Left kidney (tissue), 8 donors: ENCODE results near the gene ZBTB49. TPM values are rescaled to one million over a fixed set of nuclear protein-coding genes. Genes with fewer than 3 reads are reported as not detected.
"Not testable (repeated sequence)": the region's sequence is repeated elsewhere in the genome, so short reads cannot be mapped to it uniquely, and the experiment has no call there.

Experiments
- DNase-seq: peaks from one replicate; pipeline ENCODE4 v3.0.0-alpha.2; 2013
- long read RNA-seq, 8 donors: transcript quantifications; one replicate each; lab custom pipeline, GENCODE V29; 2026
- polyA plus RNA-seq: library from polyadenylated mRNA; unstranded; fragments of 120-200 nt; gene quantifications from one replicate; pipeline ENCODE4 v1.2.1, GENCODE V29; 2013; ENCODE audit not compliant: insufficient read length

ZBTB49 gene
- polyA plus RNA-seq: 8.5 TPM
- long read RNA-seq, donor 1: 0 reads
- long read RNA-seq, donor 2: 0 reads
- long read RNA-seq, donor 3, partial matches to known transcripts: 0 of 1 reads
- long read RNA-seq, donor 3, other reads (novel, unspliced or antisense): 0 of 1 reads
- long read RNA-seq, donor 4: 0 reads
- long read RNA-seq, donor 5, partial matches to known transcripts: 0 of 1 reads
- long read RNA-seq, donor 5, other reads (novel, unspliced or antisense): 0 of 1 reads
- long read RNA-seq, donor 6: 0 reads
- long read RNA-seq, donor 7, partial matches to known transcripts: 0 of 1 reads
- long read RNA-seq, donor 7, other reads (novel, unspliced or antisense): 0 of 1 reads
- long read RNA-seq, donor 8: 0 reads

- peak; percentile 89 for DNase-seq
Observed at GRCh38 chr4:4289941-4290850, at the start of gene ZBTB49, which contains the start of gene LYAR. Gene ZBTB49 (plus strand): TSS chr4:4290251. CDS start chr4:4299946, 9,695 bp downstream. Gene LYAR (minus strand): TSS chr4:4290154. CDS start chr4:4283742, 6,412 bp downstream.

DNA sequence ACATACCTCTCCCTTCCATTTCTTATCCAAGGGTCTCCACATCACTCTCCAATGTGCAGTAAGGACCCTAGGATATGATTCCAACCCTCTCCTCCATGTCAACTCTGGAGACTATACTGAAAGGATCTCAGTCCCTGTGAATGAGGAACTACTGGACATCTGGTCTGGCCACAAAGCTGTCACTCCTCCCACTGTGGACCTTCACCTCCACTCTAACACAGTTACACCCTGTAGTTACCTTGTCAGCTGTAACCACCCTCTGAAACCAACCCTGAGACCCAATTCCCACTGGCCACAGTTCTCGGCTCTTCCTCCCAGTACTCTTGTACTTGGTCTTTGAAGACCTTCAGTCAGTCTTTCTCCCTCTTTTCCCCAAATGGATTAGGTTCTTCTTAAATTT is 44.9 kb upstream of the ZBTB49 start:
- no peak for DNase-seq

- no peak for DNase-seq
Observed at GRCh38 chr4:4247696-4248028, 42.4 kb upstream of the ZBTB49 start.

GRCh38 chr4:4248029-4248884 is 41.8 kb upstream of the ZBTB49 start, which contains the start of gene TMEM128:
Gene TMEM128 (minus strand): TSS chr4:4248223. CDS start chr4:4248202, 21 bp downstream.
- DNase-seq: peak; percentile 94

GRCh38 chr4:4248885-4249203 is 41.2 kb upstream of the ZBTB49 start:
- no peak for DNase-seq

GRCh38 chr4:4249342-4249741 is 40.7 kb upstream of the ZBTB49 start:
- not testable (repeated sequence) for DNase-seq

DNA sequence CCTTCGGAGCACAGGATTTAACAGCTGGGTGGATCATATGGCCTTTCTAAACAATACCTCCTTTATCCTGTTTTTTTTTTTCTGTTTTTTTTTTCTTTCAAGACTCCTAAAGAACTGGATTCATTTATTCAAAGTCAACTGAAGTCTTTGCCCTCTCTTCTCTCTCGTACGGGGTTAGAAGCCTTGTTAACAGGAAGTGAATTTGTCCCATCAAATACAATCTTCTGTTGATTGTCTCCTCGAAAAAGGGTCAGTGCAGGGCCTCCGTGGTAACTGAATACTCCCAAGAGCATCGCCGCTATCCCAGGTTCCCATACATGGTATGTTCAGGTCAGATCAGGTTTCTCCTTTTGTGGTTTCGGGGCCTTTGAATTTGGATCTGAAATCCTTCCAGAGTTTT is 40.2 kb upstream of the ZBTB49 start:
- no peak for DNase-seq

DNA sequence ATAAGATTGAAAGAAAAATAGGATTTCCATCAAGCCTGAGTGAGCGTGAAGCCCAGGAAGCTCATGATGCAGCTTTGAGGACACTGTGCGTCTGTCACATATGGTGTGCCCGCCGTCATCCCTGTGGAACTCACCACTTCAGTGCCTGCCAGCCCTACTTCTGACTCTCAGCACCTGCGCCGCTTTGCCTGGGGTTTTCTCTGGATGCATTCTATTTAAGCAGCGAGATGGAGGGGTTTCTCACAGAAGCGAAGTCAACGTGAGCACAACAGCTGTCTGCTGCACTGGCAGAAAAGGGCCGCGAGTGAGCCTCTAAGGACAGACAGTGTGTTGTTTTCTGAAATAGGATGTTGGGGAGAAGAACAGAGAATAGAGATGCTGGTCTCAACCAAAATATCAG is 35.9 kb upstream of the ZBTB49 start:
- DNase-seq: no peak

GRCh38 chr4:4254666-4255065 is 35.4 kb upstream of the ZBTB49 start:
- DNase-seq: no peak

GRCh38 chr4:4256799-4257198 is 33.3 kb upstream of the ZBTB49 start:
- DNase-seq: no peak

DNA sequence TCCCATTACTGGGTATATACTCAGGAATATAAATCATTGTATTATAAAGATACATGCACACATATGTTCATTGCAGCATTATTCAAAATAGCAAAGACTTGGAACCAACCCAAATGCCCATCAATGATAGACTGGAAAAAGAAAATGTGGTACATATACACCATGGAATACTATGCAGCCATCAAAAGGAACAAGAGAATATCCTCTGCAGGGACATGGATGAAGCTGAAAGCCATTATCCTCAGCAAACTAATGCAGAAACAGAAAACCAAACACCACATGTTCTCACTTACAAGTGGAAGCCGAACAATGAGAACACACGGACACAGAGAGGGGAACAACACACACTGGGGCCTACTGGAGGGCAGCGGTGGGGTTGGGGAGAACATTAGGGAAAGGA is 32.3 kb upstream of the ZBTB49 start:
- not testable (repeated sequence) for DNase-seq

DNA sequence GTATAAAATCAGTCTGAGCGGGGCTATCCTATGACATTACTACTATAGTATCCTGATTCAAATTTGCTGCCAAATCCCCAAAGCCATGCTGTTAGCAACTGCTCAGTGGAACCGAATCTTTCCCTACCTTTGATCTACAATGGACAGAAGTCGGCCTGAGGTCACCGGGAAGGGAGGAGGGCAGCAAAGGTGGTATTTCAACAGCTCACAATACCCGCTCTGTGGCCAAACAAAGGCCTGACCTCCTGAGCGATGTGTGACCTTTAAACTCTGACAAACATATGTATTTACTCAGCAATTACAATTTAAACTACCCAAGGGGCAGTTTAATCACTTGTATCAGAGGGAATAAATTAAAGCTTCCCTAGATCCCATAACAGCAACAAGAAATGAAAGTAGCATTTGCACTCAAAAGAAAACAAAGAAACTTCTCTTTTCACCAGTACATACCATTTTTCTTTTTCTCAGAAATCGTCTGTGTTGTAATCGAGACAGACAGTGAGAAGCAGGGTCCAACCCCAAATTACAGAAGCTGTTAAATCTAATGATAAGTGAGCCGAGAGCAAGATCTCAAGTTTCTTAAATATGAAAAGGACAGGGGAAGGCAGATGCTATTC is 30.5 kb upstream of the ZBTB49 start:
- no peak for DNase-seq

- DNase-seq: no peak
Observed at GRCh38 chr4:4260185-4260751, 29.8 kb upstream of the ZBTB49 start.

DNA sequence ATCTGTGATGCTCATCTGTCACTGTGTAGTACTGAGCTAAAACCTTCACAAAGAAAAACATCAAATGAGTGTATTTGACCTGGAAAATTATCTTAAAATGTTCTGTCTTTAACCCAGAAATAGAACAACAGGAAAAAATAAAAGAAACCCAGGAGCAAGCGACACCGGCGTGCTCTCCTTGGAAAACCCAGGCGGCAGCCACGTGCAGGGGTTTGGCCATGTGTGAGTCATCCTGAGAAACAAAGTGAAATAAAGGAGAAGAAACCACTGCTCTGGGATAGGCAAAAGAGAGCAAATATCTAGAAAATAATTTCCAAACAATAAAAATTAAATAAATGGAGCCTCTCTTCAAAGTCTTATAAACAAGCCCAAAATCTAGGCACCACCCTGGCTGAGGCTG is 22.1 kb upstream of the ZBTB49 start:
- no peak for DNase-seq

DNA sequence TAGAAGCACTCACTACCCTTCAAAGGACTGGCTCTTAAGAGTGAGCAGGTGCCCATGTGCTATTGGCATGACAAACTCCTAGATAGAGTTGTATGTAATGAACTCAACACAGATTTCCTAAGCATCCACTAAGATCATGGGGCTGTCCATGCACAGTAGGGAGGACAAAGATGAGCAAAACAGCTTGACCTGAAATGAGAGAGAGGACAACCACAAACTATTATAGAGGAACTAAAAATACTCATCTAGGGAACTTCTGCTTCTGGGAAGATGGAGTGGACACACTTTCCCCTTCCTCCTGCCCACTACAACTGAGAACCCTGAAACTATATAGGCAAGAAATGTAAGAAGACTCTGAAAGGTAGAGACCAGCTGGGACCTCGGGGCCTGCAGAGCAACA is 21.3 kb upstream of the ZBTB49 start:
- no peak for DNase-seq

GRCh38 chr4:4269331-4269731 is 20.7 kb upstream of the ZBTB49 start:
- DNase-seq: no peak

DNA sequence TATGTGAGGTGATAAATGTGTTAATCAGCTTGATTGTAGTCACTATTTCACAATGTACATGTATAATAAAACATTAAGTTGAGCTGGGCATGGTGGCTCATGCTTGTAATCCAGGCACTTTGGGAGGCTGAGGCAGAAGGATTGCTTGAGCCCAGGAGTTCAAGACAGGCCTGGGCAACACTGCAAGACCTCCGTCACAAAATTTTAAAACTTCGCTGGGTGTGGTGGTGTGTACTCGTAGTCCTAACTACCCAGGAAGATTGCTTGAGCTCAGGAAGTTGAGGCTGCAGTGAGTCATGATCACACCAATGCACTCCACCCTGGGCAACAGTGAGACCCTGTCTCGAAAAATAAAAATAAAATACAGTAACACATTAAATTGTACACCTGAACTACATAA is 20.2 kb upstream of the ZBTB49 start:
- DNase-seq: no peak

GRCh38 chr4:4270529-4270928 is 19.5 kb upstream of the ZBTB49 start:
- DNase-seq: no peak

GRCh38 chr4:4271912-4272311 is 18.1 kb upstream of the ZBTB49 start:
- no peak for DNase-seq

- DNase-seq: no peak
Observed at GRCh38 chr4:4274226-4274625, 15.8 kb upstream of the ZBTB49 start.

- DNase-seq: no peak
Observed at GRCh38 chr4:4277531-4277930, 12.5 kb upstream of the ZBTB49 start.

DNA sequence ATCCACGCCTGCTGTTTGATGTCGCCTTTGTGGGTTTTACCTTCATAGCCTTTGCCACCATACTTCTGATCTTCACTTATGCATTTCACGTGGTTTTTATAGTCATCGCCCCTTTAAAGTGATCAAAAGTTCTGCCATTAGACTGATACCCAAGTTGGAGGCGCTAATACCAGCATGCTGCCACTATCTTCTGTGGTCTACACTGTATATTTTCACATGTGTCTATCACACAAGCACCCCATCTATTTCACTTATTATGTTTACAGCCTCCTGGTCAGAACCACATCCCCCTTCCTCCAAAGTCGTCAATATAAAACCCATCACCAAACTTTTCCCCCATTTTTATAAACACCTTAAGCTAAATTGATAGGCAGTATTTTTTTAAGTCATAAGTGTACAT is 8.3 kb upstream of the ZBTB49 start:
- no peak for DNase-seq
